B cell (primary cell): ENCODE results near the gene CERCAM. TPM values are rescaled to one million over a fixed set of nuclear protein-coding genes. Genes with fewer than 3 reads are reported as not detected.

Experiments
- ATAC-seq: fragments of 200-7000 bp; cut with Tn5 transposase; one replicate; pipeline ENCODE4 v1.10.0; 2021; ENCODE audit warnings: low read depth, mild to moderate bottlenecking, moderate number of reproducible peaks, moderate library complexity
- CTCF ChIA-PET: fragments of 350-600 bp; sonication (Branson Sonifier 250); formaldehyde crosslinking; loops from one replicate; lab custom pipeline; 2021; ENCODE audit warnings: antibody characterized with exemption, inconsistent platforms; lab: Charles Lee
- POLR2A ChIA-PET: fragments of 350-600 bp; sonication (Branson Sonifier 250); formaldehyde crosslinking; loops from one replicate; lab custom pipeline; 2021; ENCODE audit warnings: antibody characterized with exemption; lab: Charles Lee
- DNase-seq: peaks from one replicate; pipeline ENCODE4 v3.0.0; 2013
- H2AFZ ChIP-seq: 2 replicates; pipeline ENCODE4 v1.6.1; 2012; ENCODE audit warnings: mild to moderate bottlenecking, low read depth, low read length; ENCODE audit not compliant: insufficient read depth, poor library complexity, severe bottlenecking
- H3K27ac ChIP-seq, 2 donors: 1 replicate in 1 of 2; 2 replicates in 1 of 2; pipeline ENCODE4 v1.5.1; 2012 to 2013; ENCODE audit warnings: low read length in 2 of 2, mild to moderate bottlenecking in 2 of 2, moderate library complexity in 1 of 2
- H3K27me3 ChIP-seq, 4 experiments: fragments of 200-600 bp in 1 of 4; sonication (generic) in 1 of 4; replicated peaks in 1 of 4; 1 replicate in 2 of 4; 2 replicates in 2 of 4; pipeline versions ENCODE4 v1.6.1 to v1.7.0; 2013 to 2016; ENCODE audit warnings: low read length in 3 of 4, mild to moderate bottlenecking in 2 of 4, mixed read lengths in 1 of 4, moderate library complexity in 1 of 4; ENCODE audit not compliant: insufficient read depth in 4 of 4, control insufficient read depth in 3 of 4; ENCODE audit errors: control extremely low read depth in 1 of 4
- H3K36me3 ChIP-seq, 2 experiments: replicated peaks in 1 of 2; 1 replicate in 1 of 2; 2 replicates in 1 of 2; pipeline versions ENCODE4 v1.6.1 to v1.7.1; 2013; ENCODE audit warnings: low read length in 1 of 2; ENCODE audit not compliant: insufficient read depth in 2 of 2, control insufficient read depth in 1 of 2; ENCODE audit errors: control extremely low read depth in 1 of 2, extremely low read depth in 1 of 2
- H3K4me1 ChIP-seq, 2 donors: fragments of 200-600 bp in 1 of 2; sonication (generic) in 1 of 2; 1 replicate in 1 of 2; 2 replicates in 1 of 2; pipeline versions ENCODE4 v1.5.1 to v1.6.1; 2013 to 2017; ENCODE audit warnings: low read length in 2 of 2; ENCODE audit not compliant: control insufficient read depth in 2 of 2, insufficient read depth in 2 of 2
- H3K4me2 ChIP-seq: replicated peaks from 2 replicates; pipeline ENCODE3; 2012; ENCODE audit warnings: mild to moderate bottlenecking, low read depth, low read length; ENCODE audit not compliant: poor library complexity, severe bottlenecking
- H3K4me3 ChIP-seq, 5 experiments: fragments of 200-600 bp in 1 of 5; sonication (generic) in 1 of 5; 1 replicate in 3 of 5; 2 replicates in 2 of 5; pipeline versions ENCODE4 v1.5.1 to v1.7.0; 2011 to 2016; ENCODE audit warnings: low read length in 4 of 5, mild to moderate bottlenecking in 4 of 5, low read depth in 2 of 5, control low read depth in 1 of 5, moderate library complexity in 1 of 5; ENCODE audit not compliant: insufficient read depth in 1 of 5; ENCODE audit errors: control extremely low read depth in 1 of 5, extremely low read depth in 1 of 5
- H3K79me2 ChIP-seq: fragments of 200-600 bp; sonication (generic); one replicate; pipeline ENCODE4 v1.6.0; 2016; ENCODE audit warnings: low read length; ENCODE audit not compliant: control insufficient read depth, insufficient read depth
- H3K9ac ChIP-seq: fragments of 200-600 bp; sonication (generic); 2 replicates; pipeline ENCODE4 v1.6.1; 2017; ENCODE audit warnings: mild to moderate bottlenecking, low read length, moderate library complexity
- H3K9me3 ChIP-seq, 3 donors: one replicate each; pipeline versions ENCODE4 v1.6.1 to v1.7.1; 2013; ENCODE audit warnings: low read length in 2 of 3; ENCODE audit not compliant: control insufficient read depth in 2 of 3, insufficient read depth in 1 of 3; ENCODE audit errors: control extremely low read depth in 1 of 3
- H4K20me1 ChIP-seq: 2 replicates; pipeline ENCODE4 v1.6.0; 2012; ENCODE audit warnings: mild to moderate bottlenecking, low read length; ENCODE audit not compliant: insufficient read depth, control insufficient read depth, poor library complexity, severe bottlenecking
- H3K27ac Mint-ChIP-seq: one replicate; pipeline ENCODE4 v1.8.0; 2021; ENCODE audit warnings: mixed read lengths
- H3K27me3 Mint-ChIP-seq: one replicate; pipeline ENCODE4 v1.8.0; 2021; ENCODE audit warnings: mixed read lengths
- H3K4me1 Mint-ChIP-seq: one replicate; pipeline ENCODE4 v1.8.0; 2021; ENCODE audit warnings: mixed read lengths
- H3K4me3 Mint-ChIP-seq: one replicate; pipeline ENCODE4 v1.8.0; 2021; ENCODE audit warnings: mixed read lengths
- H3K9me3 Mint-ChIP-seq: one replicate; pipeline ENCODE4 v1.8.0; 2022; ENCODE audit warnings: mixed read lengths; ENCODE audit not compliant: insufficient read depth
- CTCF ChIP-seq: fragments of 200-600 bp; IDR thresholded peaks from one replicate; pipeline ENCODE4 v1.8.0; 2022; ENCODE audit warnings: antibody characterized with exemption, mild to moderate bottlenecking
- EZH2 ChIP-seq: IDR thresholded peaks from 2 replicates; pipeline ENCODE4 v1.6.1; 2012; ENCODE audit warnings: borderline replicate concordance, low read depth, mild to moderate bottlenecking, moderate library complexity, low read length; ENCODE audit not compliant: insufficient read depth, poor library complexity, severe bottlenecking
- WGBS: methylation state at CpG from one replicate; pipeline ENCODE4 v1.1.5; 2013; ENCODE audit warnings: missing lambda C conversion rate; ENCODE audit not compliant: insufficient coverage; 5-methylcytosine and 5-hydroxymethylcytosine counted together
- intact Hi-C: fragments of 100-400 bp; cut with micrococcal nuclease; formaldehyde crosslinking; loops from one replicate; pipeline ENCODE4 v1.10.0; 2022
- polyA plus RNA-seq: library from polyadenylated mRNA; depleted of rRNA; stranded (reverse); fragments of >200 nt; gene quantifications from 2 replicates; pipeline ENCODE4 v1.2.3, GENCODE V29; 2012
- total RNA-seq, 2 donors: library from RNA; stranded (reverse); fragments of 120-200 nt in 1 of 2; gene quantifications; 1 replicate in 1 of 2; 2 replicates in 1 of 2; pipeline versions ENCODE4 v1.2.3 to v1.2.4, GENCODE V29; 2013 to 2022

CERCAM gene
- total and polyA plus RNA-seq, 2 donors (not counting 1 experiment from before 2014, with no cell fraction given): 2.4 to 3.8 TPM

GRCh38 chr9:128424268-128424780 lies 3.7 kb downstream of the CERCAM start:
- ATAC-seq: no peak
- DNase-seq: no peak
- Mint-ChIP-seq H3K9me3 (no peaks in the 10 kb centered on the region), H3K27ac (no peak overlapping the region), H3K27me3 (no peaks in the 10 kb centered on the region), H3K4me1 (peaks cover 7% of the 10 kb centered on the region), H3K4me3 (no peak overlapping the region)
- Histone ChIP-seq H3K9me3 (peaks cover 0 to 4% (median 0%) of the 10 kb centered on the region in 3 donors), H3K36me3 (no peaks in the 10 kb centered on the region), H3K4me3 (no peak overlapping the region), H2AFZ (no peak overlapping the region), H3K4me2 (no peak overlapping the region), H3K27ac (no peak overlapping the region), H4K20me1 (no peaks in the 10 kb centered on the region), H3K9ac (no peak overlapping the region), H3K79me2 (no peaks in the 10 kb centered on the region), H3K27me3 (peaks cover 0 to 16% (median 2%) of the 10 kb centered on the region in 4 experiments), H3K4me1 (peaks cover 15% of the 10 kb centered on the region in 2 donors)
- ChIA-PET POLR2A (no interaction called here), CTCF (interaction anchor here (1.0 kb wide), 1 partner anchor 470 kb away, joined by 5 read pairs; no protein-coding TSS in a partner anchor)
- WGBS: 94% methylated on average over 14 of the region's 15 CpGs
- no peak for TF ChIP-seq EZH2
- no peak for TF ChIP-seq CTCF
- intact Hi-C loops: no loop called here

- TF ChIP-seq EZH2 (no peak), CTCF (no peak)
- H3K36me3 ChIP-seq: no peaks in the 10 kb centered on the region
- H2AFZ ChIP-seq: no peak overlapping the region
- H3K4me2 ChIP-seq: no peak overlapping the region
- 91% methylated on average over 20 of the region's 22 CpGs for WGBS
- Mint-ChIP-seq H3K4me1 (no peaks in the 10 kb centered on the region), H3K9me3 (no peaks in the 10 kb centered on the region), H3K4me3 (no peak overlapping the region), H3K27ac (no peak overlapping the region), H3K27me3 (no peaks in the 10 kb centered on the region)
- ChIA-PET POLR2A (no interaction called here), CTCF (interaction anchor here (1.2 kb wide), 1 partner anchor 9 kb away, joined by 12 read pairs; the partner anchor contains the start of gene CERCAM)
- DNase-seq: no peak
- ATAC-seq: no peak
- no peaks in the 10 kb centered on the region for H3K79me2 ChIP-seq
- intact Hi-C loops: no loop called here
- no peak overlapping the region for H3K27ac ChIP-seq
- no peak overlapping the region for H3K4me3 ChIP-seq
- H3K9me3 ChIP-seq: no peaks in the 10 kb centered on the region
- H4K20me1 ChIP-seq: no peaks in the 10 kb centered on the region
- no peak overlapping the region for H3K9ac ChIP-seq
- H3K4me1 ChIP-seq: no peaks in the 10 kb centered on the region
- H3K27me3 ChIP-seq: no peaks in the 10 kb centered on the region
Observed at GRCh38 chr9:128428644-128429512, 8.2 kb downstream of the CERCAM start.
